Erythroblast (primary cell): ENCODE results near the gene IGF2BP3.

ENCODE experiments used
- GATA1 ChIP-seq: IDR thresholded peaks from 2 replicates; pipeline ENCODE4 v1.6.1; 2011; ENCODE audit warnings: low read depth, mild to moderate bottlenecking, control low read depth, low read length, moderate library complexity
- POLR2A ChIP-seq: IDR thresholded peaks from 2 replicates; pipeline ENCODE4 v1.6.1; 2011; ENCODE audit warnings: mild to moderate bottlenecking, low read length

GRCh38 chr7:23343102-23343501 is 127.2 kb downstream of the IGF2BP3 start:
- TF ChIP-seq POLR2A (no peak), GATA1 (no peak)
